Measurements from ENCODE around the gene PGR.
A peak's percentile ranks its signal among the peaks of the same experiment; 100 is the strongest.

Gene PGR

DNA sequence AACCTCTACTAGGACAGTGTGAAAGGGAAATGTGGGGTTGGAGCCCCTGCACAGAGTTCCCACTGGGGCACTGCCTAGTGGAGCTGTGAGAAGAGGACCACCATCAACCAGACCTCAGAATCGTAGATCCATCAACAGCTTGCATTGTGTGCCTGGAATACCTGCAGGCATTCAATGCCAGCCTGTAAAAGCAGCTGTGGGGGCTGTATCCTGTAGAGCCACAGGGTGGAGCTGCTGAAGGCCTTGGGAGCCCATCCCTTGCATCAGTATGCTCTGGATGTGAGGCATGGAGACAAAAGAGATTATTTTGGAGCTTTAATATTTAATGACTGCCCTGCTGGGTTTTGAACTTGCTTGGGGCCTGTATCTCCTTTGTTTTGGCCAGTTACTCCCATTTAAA is 46.3 kb downstream of the PGR start:
- no peak for FAIRE-seq
- no peak for DNase-seq (ENCODE audit: insufficient read length, low spot score)

DNA sequence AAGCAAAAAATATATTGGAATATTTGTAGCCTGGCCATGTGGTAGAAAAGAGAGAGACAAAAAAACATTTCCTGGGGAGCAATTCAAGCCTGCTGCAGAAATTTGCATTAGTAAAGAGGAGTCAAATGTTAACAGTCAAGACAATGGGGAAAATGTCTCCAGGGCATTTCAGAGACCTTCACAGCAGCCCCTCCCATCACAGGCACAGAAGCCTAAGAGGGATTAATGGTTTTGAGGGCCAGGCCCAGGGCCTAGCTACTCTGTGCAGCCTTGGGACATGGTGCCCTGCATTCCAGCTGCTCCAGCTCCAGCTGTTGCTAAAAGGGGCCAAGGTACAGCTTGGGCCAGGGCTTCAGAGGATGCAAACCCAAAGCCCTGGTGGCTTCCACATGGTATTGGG is 46.8 kb downstream of the PGR start:
- FAIRE-seq (no peak), DNase-seq (ENCODE audit: insufficient read length, low spot score) (no peak)

DNA sequence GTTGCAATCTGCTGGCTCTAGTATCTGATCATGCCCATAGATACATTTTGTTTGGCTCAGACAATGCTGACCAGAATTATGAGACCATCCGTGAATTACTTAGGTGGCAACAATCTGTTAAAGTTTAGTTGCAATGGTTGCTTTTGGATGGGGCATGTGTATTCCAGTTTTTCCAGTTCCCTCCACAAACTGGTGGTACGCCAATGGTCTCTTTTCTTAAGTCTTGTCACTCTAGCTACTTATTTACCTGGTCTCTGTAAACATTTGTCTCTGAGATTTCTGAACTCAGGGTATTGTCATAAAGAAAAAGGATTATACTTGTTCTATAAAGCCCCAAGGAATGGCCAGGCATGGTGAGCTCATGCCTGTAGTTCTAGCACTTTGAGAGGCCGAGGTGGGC is 65.9 kb downstream of the PGR start:
- no peak for DNase-seq (ENCODE audit: insufficient read length, low spot score)
- FAIRE-seq: no peak

DNA sequence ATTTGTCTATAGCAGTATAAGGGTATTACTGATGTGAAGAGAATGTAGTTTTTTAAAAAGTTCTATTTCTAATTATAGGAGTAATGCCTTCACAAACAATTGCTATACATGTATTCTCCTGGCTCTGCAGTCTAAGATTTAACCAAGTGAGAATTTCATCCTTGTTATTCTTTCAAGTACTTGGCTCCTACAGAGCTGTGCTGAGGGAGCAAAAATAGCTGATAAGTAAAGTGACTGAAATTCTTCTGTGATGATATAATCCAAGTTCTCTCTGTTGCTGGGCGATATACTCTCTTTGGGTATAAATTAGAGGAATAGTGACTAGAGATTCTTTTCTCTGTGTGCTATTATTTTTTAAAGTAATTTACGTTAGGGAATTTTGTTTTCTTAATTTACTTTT is 68.0 kb downstream of the PGR start:
- DNase-seq (ENCODE audit: insufficient read length, low spot score) (no peak), FAIRE-seq (no peak)

DNA sequence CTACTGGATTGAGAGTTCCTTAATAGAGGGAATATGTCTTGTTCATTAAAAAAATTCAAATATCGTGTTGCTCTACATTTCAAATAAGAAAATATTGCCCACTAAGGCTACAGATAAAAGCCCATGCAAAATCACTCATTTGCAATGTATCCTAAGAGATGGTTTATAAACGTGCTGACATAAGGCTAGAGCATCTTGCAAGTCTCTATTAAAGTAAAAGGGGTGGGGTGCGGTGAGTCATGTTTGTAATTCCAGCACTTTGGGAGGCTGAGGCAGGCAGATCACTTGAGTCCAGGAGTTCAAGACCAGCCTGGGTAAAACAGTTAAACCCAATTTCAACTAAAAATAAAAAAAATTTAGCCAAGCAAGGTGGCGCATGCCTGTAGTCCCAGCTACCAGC is 70.3 kb downstream of the PGR start:
- no peak for FAIRE-seq
- no peak for DNase-seq (ENCODE audit: insufficient read length, low spot score)

DNA sequence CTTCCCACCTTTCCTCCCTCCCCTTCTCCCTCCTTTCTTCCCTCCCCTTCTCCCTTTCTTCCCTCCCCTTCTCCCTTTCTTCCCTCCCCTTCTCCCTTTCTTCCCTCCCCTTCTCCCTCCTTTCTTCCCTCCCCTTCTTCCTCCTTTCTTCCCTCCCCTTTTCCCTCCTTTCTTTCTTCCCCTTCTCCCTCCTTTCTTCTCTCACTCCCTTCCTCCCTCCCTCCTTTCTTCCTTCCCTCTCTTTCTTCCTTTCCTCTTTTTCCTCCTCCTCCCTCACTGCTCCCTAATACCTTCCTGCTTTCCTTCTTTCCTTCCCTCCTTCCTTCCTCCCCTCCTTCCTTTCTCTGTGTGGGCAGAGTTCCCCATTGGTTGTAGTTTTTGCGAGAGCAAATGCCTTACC is 76.1 kb downstream of the PGR start:
- FAIRE-seq (no peak), DNase-seq (ENCODE audit: insufficient read length, low spot score) (no peak)

DNA sequence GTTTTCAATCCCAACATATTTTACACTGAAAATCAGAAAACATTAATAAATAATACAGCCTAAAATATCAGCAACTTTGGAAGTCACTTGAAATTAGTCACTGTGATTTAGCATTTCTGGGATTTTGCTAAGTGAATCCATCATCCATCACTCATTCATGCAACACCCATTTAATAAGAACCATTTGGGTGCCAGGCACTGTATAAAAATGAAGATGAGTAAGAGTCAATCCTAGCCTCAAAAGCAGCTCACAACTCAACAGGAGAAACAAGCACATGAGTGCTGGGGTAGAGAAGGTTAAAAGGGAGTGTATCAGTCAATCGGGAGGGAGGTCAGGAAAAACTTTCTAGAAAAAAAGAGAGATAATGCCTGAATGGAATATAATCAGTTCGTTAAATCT is 77.9 kb downstream of the PGR start:
- DNase-seq (ENCODE audit: insufficient read length, low spot score): no peak
- FAIRE-seq: no peak

DNA sequence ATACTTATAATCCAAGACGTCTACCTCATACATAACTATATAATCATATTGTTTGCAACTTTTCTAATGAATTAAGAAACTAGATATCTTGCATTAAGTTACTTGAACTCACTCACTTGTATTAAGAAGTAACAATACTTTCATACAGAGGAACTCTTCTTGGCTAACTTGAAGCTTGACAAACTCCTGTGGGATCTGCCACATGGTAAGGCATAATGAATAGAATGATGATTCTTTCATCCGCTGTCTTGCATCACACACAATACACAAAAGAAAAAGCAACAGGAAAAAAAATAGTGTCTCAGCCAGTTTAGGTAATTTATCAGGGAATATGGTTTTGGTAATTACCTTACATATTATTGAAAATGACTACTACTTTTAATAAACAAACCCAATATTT is 79.8 kb downstream of the PGR start:
- FAIRE-seq: no peak

DNA sequence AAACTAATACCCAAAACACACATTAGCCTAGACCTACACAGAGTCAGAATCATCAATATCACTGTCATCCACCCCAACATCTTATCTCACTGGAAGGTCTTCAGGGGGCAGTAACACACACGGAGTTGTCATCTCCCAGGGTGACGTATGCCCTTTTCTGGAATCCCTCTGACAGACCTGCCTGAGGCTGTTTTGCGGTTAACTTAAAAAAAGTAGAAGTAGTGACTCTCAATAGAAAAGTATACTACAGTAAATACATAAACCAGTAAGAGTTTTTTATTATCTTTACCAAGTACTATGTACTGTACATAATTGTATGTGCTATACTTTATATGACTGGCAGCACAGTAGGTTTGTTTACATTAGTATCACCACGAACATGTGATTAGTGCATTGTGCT is 80.5 kb downstream of the PGR start:
- no peak for FAIRE-seq
- no peak for DNase-seq (ENCODE audit: insufficient read length, low spot score)

More for the DNA sequence above, 79.8 kb downstream of the PGR start:
- DNase-seq (ENCODE audit: insufficient read length, low spot score): no peak

DNA sequence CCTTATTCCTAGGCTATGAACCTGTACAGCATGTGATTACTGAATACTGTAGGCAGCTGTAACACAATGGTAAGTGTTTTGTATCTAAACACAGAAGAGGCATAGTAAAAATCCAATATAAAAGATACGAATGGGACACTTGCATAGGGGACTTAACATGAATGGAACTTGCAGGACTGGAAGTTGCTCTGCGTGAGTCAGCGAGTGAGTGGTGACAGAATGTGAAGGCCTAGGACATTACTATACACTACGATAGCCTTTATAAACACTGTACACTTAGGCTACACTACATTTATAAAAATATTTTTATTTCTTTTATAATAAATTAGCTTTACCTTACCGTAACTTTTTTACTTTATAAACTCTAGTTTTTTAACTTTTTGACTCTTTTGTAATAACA is 81.1 kb downstream of the PGR start:
- DNase-seq (ENCODE audit: insufficient read length, low spot score) (no peak), FAIRE-seq (no peak)

DNA sequence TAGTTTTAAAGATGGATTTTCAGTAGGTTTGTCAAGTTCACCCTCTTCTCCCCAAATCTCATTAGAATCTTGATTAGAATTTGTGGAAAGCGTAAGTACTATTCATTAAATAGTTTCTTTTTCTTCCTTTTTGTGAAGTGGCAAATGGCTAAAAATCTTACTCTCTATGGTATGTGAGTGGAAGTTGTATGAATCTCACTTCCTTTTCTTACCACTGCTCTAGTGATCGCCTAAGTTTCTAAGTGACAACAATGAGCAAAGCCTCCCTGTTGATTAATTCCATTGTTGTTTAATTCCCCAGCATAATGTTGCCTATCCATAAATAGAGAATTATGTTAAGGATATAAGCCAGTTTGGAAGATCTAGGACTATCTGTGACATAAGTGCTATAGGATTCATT is 82.7 kb downstream of the PGR start:
- DNase-seq (ENCODE audit: insufficient read length, low spot score) (no peak), FAIRE-seq (peak; percentile 14)

DNA sequence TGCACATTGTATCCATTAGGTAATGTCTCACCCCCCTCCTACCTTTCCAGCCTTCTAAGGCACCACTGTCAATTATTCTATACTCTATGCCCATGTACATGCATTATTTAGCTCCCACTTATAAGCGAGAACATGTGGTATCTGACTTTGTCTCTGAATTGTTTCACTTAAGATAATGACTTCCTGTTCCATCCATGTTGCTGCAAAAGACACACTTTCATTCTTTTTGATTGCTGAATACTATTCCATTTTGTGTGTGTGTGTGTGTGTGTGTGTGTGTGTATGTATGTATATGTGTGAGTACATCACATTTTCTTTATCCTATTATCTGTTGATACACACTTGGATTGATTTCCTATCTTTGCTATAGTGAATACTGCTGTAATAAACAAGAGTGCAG is 84.2 kb downstream of the PGR start:
- no peak for DNase-seq (ENCODE audit: insufficient read length, low spot score)
- no peak for FAIRE-seq

DNA sequence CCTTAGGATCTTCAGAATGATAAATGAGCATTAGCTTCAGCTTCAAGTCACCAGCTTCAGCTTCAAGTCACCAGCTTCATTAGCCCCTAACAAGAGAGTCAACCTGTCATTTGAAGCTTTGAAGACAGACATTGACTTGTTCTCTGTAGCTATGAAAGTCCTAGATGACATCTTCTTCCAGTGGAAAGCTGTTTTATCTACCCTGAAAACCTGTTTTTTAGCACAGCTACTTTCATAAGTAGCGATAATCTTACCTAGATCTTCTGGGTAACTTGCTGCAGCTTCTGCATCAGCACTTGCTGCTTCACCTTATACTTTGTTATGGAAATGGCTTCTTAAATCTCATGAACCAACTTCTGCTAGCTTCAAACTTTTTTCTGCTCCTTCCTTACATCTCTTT is 85.7 kb downstream of the PGR start:
- DNase-seq (ENCODE audit: insufficient read length, low spot score) (no peak), FAIRE-seq (no peak)

DNA sequence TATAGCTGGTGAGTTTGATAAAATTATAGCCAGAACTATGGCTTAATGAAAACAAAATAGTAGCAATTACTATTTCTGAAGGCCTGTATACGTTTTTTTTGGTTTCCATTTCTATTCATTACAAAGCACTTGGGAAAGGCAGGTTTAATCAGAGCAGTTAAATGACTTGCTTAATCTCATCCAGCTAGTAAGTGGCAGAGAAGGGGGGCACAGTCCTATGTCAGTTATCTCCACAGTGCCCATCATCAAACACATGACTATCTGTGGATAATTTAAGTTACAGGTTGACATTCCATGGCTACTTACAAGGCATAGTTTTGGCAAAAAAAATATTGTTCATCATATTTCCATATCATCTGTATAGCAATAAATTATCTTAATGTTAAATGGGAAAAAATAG is 93.7 kb downstream of the PGR start:
- DNase-seq (ENCODE audit: insufficient read length, low spot score) (no peak), FAIRE-seq (no peak)

DNA sequence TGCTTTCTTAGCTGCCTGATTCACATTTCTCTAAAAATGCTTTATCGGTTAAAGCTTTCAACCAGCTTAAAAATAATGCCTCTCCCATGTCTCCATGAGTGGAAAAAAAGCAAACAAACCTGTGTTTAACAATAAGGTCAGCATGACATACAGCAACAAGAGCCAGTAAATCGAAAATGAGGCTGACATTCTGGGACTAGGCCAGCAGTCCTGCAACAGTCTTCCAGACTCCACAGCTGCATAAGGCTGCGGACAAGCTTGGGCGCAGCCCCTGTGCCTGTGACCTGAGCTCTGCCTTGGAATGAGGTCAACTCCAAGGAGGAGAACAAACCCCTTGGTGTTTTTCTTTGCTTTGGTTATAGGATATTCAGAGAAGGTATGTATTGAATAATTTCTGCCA is 95.5 kb downstream of the PGR start:
- FAIRE-seq (no peak), DNase-seq (ENCODE audit: insufficient read length, low spot score) (no peak)

DNA sequence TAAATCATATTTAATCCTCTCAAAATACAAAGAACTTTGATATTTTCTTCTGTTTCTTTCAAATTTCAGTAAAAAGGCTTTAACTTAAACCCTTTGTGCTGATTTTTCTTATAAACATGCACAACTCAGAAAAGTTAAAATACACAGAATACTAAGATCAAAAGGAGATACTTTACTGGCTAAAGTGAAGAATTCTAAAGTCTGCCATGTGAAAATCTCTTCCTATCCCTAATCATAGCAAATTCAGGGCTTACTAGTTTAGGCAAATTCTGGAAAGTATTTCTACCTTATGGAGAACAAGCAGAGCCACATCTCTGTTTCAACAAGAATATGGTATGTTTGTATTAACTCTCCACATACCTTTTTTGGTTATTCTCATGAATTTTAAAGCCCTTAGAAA is 96.6 kb downstream of the PGR start:
- no peak for FAIRE-seq

DNA sequence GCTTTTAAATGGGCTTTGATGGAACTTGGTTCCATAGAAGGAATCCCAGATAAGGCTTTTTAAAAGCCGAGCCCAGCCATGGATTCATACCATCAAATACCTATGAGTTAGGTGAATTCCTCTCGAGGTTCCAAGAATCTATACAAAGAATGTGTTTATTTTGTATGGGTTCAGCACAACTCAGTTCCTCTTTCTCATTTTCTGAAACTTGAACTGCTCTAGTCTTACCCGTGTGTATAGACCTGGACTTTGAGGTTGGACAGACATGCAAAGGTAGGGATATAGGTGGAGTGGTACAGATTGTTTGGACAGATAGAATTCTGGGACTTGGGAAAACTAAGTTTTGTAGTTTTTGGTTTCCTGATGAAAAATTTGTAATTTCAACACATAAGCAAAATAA is 97.9 kb downstream of the PGR start:
- no peak for FAIRE-seq
- no peak for DNase-seq (ENCODE audit: insufficient read length, low spot score)

More for the DNA sequence above, 96.6 kb downstream of the PGR start:
- no peak for DNase-seq (ENCODE audit: insufficient read length, low spot score)

DNA sequence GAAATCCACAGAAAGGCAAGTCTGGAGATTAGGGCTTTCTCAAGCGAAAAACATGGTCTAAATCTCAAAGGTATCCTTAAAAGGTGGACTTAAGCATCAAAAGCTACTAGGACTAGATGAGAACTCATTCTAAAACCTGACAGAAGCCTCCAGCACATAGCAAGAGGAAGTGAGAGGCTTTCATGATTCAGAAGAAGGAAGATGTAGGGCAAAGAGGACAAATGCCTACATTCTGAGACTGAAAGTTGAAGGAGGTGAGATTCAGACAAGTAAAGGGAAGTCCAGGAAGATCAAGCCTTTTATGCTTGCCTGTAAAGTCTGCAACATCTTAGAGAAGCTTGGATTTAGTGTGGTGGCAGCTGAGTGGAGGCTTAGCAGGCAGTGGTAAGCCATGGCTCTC is 98.9 kb downstream of the PGR start:
- DNase-seq (ENCODE audit: insufficient read length, low spot score) (no peak), FAIRE-seq (no peak)

DNA sequence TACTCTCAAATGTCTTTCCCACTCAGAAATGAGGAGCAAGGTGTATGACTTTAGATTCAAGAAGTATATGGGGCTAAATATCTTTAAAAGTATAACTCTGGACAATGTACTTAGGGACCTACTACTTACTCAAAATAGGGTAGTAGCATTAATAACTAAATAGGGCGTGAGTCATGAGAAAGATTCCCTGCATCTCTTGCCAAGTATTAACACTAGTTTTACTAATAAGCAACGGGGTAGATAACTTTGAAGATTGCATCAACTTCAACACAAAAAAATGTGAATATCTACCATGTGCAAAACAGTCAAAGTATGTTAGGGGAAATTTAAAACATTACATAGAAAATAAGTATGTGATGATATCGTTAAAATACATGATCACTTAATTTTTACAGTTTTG is 99.6 kb downstream of the PGR start:
- no peak for FAIRE-seq
- no peak for DNase-seq (ENCODE audit: insufficient read length, low spot score)

DNA sequence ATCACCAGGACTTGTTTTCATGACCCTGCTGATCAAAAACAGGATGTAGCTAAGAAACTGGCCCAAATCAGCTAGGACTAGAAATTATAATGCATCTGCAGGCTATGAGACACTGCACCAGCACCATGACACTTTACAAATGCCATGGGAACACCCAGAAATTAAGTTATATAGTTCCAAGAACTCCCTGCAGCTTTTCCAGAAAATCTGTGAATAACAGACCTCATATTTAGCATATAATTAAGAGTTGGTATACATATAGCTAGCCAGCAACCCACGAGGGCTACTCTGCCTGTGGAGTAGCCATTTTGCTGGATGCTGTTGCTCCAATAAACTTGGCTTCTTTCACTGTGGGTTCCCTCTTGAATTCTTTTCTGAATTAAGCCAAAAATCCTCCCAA is 101.0 kb downstream of the PGR start:
- FAIRE-seq: no peak
- no peak for DNase-seq (ENCODE audit: insufficient read length, low spot score)

DNA sequence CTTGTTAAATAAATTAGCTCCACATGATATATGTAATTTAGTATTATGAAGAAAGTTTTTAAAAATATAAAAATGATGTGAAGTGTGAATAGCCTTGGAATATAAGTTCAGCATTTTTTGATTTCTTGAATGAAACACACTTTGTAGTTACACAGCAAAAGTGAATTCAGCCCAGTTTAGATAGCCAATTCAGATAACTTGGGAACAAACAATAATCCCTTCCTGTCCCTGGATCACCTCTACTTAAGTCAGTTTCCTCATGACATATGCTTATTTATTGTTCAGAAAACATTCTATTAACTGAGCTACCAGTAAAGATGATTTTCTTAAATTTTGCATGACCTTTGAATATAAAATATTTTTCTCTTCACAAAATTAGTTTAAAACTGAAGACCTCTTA is 107.4 kb downstream of the PGR start:
- DNase-seq (ENCODE audit: insufficient read length, low spot score) (no peak), FAIRE-seq (no peak)

DNA sequence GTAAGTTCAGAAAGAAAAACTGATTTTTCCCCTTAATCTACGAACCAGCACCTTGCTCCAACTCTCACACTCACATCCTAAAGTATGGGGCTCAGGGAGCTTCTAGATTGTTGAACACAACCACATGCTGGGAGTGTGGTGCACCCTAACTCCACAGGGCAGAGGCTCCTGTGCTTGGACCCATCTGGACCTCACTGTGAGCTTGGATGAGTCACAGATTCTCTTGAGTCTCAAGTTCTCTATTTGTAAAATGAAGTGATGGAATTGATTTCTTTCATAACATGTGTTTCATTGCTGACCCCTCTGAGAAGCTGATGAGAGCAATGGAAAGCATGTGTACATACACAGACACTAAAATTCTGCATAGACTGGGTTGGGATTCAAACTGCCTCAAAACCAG is 109.7 kb downstream of the PGR start:
- FAIRE-seq (no peak), DNase-seq (ENCODE audit: insufficient read length, low spot score) (no peak)

DNA sequence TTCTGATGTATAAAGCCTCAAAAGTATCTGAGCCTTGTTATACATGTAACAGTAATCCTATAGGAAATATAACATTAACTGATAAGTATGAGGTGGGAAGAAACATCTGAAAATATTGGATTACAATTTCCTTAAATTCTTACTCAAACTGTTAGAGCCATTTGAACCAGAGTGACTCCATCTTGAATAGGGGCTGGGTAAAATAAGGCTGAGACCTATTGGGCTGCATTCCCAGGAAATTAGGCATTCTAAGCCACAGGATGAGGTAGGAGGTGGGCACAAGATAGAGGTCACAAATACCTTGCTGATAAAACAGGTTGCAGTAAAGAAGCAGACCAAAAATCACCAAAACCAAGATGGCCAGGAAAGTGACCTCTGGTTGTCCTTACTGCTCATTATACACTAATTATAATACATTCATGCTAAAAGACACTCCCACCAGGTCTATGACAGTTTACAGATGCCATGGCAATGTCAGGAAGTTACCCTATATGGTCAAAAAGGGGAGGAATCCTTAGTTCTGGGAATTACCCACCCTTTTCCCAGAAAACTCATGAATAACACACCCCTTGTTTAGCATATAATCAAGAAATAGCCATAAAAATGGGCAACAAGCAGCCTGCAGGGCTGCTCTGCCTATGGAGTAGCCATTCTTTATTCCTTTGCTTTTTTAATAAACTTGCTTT is 114.9 kb downstream of the PGR start:
- FAIRE-seq: no peak
- no peak for DNase-seq (ENCODE audit: insufficient read length, low spot score)
